GM12891 (cell line): ENCODE data around the gene ZFAND3.

Experiments
- POLR2A ChIP-seq: IDR thresholded peaks from 2 replicates; pipeline ENCODE4 v1.6.1; 2011; ENCODE audit warnings: low read depth, low read length, control low read depth
- TAF1 ChIP-seq: IDR thresholded peaks from 2 replicates; pipeline ENCODE4 v1.6.1; 2011; ENCODE audit warnings: low read depth, low read length, control low read depth

GRCh38 chr6:38118791-38119365, 299.4 kb downstream of the ZFAND3 start:
- TF ChIP-seq POLR2A (no peak), TAF1 (no peak)
